Measurements from ENCODE around the gene FADS2. TPM values are rescaled to one million over a fixed set of nuclear protein-coding genes. Genes with fewer than 3 reads are reported as not detected.

The FADS2 gene
- total and polyA plus RNA-seq, 9 of the 15 experiments (the other 6 are each of a cell fraction or from before 2014, with no cell fraction given), result 2.9 to 42.8 (median 16.2) TPM

DNA sequence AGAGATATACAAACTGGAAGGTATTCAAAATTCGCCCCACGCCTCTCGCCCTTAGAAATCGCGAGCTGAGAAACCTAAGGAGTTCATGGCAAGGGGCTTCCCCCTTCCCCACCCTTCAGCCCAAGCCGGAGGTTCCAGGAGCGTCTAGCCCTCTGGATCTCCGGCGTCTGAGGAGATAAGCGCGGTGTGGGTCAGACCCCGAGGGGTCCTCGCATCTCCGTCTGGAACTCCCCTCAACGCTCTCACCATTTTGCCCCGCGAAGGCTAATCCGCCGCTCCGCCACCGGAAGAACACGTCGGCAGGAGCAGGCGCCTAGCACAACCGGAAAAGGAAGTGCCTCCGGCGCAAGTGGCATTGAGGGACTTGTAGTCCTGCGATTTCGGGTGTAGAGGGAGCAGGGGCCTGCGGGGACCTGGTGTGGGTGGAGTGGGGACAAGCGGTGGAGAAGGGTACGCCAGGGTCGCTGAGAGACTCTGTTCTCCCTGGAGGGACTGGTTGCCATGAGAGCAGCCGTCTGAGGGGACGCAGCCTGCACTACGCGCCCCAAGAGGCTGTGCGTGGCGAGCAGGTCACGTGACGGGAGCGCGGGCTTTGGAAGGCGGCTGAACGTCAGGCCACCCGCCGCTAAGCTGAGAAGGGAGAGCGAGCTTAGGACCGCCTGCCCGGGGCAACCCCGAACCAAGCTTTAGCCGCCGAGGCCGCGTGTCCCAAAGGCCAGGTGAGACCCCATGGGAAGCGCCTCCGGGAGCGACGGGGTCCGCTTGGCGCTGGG is 35.6 kb upstream of the FADS2 start, which contains the start of the genes FEN1 and TMEM258 (continued):
- TF ChIP-seq, protein P1, sequence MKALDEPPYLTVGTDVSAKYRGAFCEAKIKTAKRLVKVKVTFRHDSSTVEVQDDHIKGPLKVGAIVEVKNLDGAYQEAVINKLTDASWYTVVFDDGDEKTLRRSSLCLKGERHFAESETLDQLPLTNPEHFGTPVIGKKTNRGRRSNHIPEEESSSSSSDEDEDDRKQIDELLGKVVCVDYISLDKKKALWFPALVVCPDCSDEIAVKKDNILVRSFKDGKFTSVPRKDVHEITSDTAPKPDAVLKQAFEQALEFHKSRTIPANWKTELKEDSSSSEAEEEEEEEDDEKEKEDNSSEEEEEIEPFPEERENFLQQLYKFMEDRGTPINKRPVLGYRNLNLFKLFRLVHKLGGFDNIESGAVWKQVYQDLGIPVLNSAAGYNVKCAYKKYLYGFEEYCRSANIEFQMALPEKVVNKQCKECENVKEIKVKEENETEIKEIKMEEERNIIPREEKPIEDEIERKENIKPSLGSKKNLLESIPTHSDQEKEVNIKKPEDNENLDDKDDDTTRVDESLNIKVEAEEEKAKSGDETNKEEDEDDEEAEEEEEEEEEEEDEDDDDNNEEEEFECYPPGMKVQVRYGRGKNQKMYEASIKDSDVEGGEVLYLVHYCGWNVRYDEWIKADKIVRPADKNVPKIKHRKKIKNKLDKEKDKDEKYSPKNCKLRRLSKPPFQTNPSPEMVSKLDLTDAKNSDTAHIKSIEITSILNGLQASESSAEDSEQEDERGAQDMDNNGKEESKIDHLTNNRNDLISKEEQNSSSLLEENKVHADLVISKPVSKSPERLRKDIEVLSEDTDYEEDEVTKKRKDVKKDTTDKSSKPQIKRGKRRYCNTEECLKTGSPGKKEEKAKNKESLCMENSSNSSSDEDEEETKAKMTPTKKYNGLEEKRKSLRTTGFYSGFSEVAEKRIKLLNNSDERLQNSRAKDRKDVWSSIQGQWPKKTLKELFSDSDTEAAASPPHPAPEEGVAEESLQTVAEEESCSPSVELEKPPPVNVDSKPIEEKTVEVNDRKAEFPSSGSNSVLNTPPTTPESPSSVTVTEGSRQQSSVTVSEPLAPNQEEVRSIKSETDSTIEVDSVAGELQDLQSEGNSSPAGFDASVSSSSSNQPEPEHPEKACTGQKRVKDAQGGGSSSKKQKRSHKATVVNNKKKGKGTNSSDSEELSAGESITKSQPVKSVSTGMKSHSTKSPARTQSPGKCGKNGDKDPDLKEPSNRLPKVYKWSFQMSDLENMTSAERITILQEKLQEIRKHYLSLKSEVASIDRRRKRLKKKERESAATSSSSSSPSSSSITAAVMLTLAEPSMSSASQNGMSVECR (CRISPR knock-in tag; IDR thresholded peaks at IDR 0.05), result peak; percentile 95
- TF ChIP-seq HIVEP1 (CRISPR knock-in tag; IDR thresholded peaks at IDR 0.05) (0 out of 2 replicates have a peak, but pooled peaks have one; percentile 46), SMAD4 (CRISPR knock-in tag; conservative IDR thresholded peaks at IDR 0.05) (0 out of 2 replicates have a peak, but pooled peaks have one; percentile 44), SAP30 (IDR thresholded peaks at IDR 0.05; ENCODE audit: borderline replicate concordance, insufficient read depth, low read depth, low read length, poor library complexity, severe bottlenecking) (peak; percentile 89)
- TF ChIP-seq, protein P2, sequence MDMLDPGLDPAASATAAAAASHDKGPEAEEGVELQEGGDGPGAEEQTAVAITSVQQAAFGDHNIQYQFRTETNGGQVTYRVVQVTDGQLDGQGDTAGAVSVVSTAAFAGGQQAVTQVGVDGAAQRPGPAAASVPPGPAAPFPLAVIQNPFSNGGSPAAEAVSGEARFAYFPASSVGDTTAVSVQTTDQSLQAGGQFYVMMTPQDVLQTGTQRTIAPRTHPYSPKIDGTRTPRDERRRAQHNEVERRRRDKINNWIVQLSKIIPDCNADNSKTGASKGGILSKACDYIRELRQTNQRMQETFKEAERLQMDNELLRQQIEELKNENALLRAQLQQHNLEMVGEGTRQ (CRISPR knock-in tag; IDR thresholded peaks at IDR 0.05), result peak; percentile 99
- TF ChIP-seq, protein P3, sequence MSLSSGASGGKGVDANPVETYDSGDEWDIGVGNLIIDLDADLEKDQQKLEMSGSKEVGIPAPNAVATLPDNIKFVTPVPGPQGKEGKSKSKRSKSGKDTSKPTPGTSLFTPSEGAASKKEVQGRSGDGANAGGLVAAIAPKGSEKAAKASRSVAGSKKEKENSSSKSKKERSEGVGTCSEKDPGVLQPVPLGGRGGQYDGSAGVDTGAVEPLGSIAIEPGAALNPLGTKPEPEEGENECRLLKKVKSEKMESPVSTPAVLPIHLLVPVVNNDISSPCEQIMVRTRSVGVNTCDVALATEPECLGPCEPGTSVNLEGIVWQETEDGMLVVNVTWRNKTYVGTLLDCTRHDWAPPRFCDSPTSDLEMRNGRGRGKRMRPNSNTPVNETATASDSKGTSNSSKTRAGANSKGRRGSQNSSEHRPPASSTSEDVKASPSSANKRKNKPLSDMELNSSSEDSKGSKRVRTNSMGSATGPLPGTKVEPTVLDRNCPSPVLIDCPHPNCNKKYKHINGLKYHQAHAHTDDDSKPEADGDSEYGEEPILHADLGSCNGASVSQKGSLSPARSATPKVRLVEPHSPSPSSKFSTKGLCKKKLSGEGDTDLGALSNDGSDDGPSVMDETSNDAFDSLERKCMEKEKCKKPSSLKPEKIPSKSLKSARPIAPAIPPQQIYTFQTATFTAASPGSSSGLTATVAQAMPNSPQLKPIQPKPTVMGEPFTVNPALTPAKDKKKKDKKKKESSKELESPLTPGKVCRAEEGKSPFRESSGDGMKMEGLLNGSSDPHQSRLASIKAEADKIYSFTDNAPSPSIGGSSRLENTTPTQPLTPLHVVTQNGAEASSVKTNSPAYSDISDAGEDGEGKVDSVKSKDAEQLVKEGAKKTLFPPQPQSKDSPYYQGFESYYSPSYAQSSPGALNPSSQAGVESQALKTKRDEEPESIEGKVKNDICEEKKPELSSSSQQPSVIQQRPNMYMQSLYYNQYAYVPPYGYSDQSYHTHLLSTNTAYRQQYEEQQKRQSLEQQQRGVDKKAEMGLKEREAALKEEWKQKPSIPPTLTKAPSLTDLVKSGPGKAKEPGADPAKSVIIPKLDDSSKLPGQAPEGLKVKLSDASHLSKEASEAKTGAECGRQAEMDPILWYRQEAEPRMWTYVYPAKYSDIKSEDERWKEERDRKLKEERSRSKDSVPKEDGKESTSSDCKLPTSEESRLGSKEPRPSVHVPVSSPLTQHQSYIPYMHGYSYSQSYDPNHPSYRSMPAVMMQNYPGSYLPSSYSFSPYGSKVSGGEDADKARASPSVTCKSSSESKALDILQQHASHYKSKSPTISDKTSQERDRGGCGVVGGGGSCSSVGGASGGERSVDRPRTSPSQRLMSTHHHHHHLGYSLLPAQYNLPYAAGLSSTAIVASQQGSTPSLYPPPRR (CRISPR knock-in tag; IDR thresholded peaks at IDR 0.05; ENCODE audit: borderline replicate concordance), result peak; percentile 93
- TF ChIP-seq, protein P4, sequence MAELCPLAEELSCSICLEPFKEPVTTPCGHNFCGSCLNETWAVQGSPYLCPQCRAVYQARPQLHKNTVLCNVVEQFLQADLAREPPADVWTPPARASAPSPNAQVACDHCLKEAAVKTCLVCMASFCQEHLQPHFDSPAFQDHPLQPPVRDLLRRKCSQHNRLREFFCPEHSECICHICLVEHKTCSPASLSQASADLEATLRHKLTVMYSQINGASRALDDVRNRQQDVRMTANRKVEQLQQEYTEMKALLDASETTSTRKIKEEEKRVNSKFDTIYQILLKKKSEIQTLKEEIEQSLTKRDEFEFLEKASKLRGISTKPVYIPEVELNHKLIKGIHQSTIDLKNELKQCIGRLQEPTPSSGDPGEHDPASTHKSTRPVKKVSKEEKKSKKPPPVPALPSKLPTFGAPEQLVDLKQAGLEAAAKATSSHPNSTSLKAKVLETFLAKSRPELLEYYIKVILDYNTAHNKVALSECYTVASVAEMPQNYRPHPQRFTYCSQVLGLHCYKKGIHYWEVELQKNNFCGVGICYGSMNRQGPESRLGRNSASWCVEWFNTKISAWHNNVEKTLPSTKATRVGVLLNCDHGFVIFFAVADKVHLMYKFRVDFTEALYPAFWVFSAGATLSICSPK (IDR thresholded peaks at IDR 0.05; ENCODE audit: borderline replicate concordance), result peak; percentile 55; the same call in 1 of the 2 replicates
- TF ChIP-seq, protein P5, sequence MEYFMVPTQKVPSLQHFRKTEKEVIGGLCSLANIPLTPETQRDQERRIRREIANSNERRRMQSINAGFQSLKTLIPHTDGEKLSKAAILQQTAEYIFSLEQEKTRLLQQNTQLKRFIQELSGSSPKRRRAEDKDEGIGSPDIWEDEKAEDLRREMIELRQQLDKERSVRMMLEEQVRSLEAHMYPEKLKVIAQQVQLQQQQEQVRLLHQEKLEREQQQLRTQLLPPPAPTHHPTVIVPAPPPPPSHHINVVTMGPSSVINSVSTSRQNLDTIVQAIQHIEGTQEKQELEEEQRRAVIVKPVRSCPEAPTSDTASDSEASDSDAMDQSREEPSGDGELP (CRISPR knock-in tag; IDR thresholded peaks at IDR 0.05; ENCODE audit: borderline replicate concordance), result peak; percentile 77
